BLaER1 treated with 17β-estradiol and CSF1 and Interleukin-3, amounts not matched to agents 10 nM and 100 nM (cell line): Measurements from ENCODE around the gene ATP13A4.

ENCODE experiments used
- H3K27ac ChIP-seq, 11 experiments: shearing (Covaris generic); formaldehyde crosslinking; 2 replicates each; pipeline ENCODE4 v1.8.1; 2022
- H3K27me3 ChIP-seq, 11 experiments: shearing (Covaris generic); formaldehyde crosslinking; 2 replicates each; pipeline ENCODE4 v1.8.1; 2022
- H3K36me3 ChIP-seq, 11 experiments: shearing (Covaris generic); formaldehyde crosslinking; 2 replicates each; pipeline ENCODE4 v1.8.1; 2022
- H3K4me1 ChIP-seq, 10 experiments: shearing (Covaris generic); formaldehyde crosslinking; 2 replicates each; pipeline ENCODE4 v1.8.1; 2022
- H3K4me2 ChIP-seq, 11 experiments: shearing (Covaris generic); formaldehyde crosslinking; 2 replicates each; pipeline ENCODE4 v1.8.1; 2022
- H3K4me3 ChIP-seq, 10 experiments: shearing (Covaris generic); formaldehyde crosslinking; 2 replicates each; pipeline ENCODE4 v1.8.1; 2022
- H3K9ac ChIP-seq, 11 experiments: shearing (Covaris generic); formaldehyde crosslinking; 2 replicates each; pipeline ENCODE4 v1.8.1; 2022
- H3K9me3 ChIP-seq, 11 experiments: shearing (Covaris generic); formaldehyde crosslinking; replicated peaks in 1 of 11; 2 replicates each; pipeline ENCODE4 v1.8.1; 2022
- H4K20me1 ChIP-seq, 11 experiments: shearing (Covaris generic); formaldehyde crosslinking; 2 replicates each; pipeline ENCODE4 v1.8.1; 2022
- Cebpa-rat ChIP-seq, 11 experiments: shearing (Covaris generic); IDR thresholded peaks; 2 replicates each; pipeline ENCODE4 v1.8.1; 2022

The ATP13A4 gene

DNA sequence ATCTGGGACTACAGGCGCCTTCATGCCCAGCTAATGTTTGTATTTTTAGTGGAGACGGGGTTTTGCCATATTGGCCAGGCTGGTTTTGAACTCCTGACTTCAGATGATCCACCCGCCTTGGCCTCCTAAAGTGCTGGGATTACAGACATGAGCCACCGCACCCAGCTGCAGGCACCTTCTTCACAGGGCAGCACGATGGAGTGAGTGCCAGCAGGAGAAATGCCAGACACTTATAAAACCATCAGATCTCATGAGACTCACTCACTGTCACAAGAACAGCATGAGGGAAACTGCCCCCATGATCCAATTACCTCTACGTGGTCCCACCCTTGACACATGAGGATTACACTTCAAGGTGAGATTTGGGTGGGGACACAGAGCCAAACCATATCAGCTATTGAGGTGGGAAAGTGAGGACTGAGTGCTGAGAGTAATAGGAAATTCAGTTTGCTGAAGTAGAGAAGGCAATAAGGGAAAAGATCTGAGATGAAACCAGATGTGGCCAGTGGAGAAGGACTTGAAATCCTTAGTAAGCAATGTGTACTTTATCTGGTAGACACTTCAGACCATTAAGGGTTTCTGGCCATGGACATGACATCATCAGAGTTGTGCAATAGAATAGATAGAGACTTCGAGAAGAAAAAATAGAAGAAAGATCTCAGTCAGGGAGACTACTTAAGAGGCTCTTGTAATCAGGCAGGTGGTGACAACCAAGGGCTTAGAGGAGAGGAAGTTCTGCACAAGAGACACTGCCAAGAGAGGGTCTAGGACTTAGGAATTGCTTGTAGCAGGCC lies 158.0 kb downstream of the ATP13A4 start:
- Histone ChIP-seq H3K4me3 (no peak overlapping the region), H3K36me3 (no peaks in the 10 kb centered on the region), H3K4me1 (no peaks in the 10 kb centered on the region), H3K27me3 (no peaks in the 10 kb centered on the region), H3K27ac (no peak overlapping the region), H3K9me3 (no peaks in the 10 kb centered on the region), H4K20me1 (no peaks in the 10 kb centered on the region), H3K9ac (no peak overlapping the region), H3K4me2 (no peak overlapping the region)
- TF ChIP-seq Cebpa-rat (IDR thresholded peaks at IDR 0.05), result 0 out of 22 replicates have a peak, but pooled peaks of 1 of the 11 experiments have one; percentile 20

DNA sequence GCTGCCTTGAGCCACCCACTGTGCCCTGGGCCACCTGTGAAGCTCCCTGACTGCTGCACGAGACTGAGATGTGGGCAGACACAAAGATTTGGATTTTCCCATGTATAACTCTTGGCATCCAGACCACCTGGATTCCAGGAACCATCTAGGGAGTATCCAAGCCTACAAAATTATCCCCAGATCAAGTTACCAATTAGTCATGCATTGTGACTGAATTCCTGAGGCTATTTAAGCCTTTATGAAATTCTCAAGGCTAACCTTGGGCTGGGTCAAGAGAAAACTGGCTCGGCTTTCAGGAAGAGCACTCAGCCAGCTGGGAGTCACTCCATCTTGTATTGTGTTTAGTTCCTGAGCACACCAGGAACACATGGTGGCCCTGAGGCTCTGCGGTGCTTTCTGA lies 162.8 kb downstream of the ATP13A4 start:
- TF ChIP-seq Cebpa-rat (IDR thresholded peaks at IDR 0.05), result no peak
- no peaks in the 10 kb centered on the region for H3K27me3 ChIP-seq
- no peak overlapping the region for H3K4me2 ChIP-seq
- no peaks in the 10 kb centered on the region for H3K4me1 ChIP-seq
- no peaks in the 10 kb centered on the region for H3K36me3 ChIP-seq
- no peak overlapping the region for H3K4me3 ChIP-seq
- no peaks in the 10 kb centered on the region for H4K20me1 ChIP-seq
- no peaks in the 10 kb centered on the region for H3K9me3 ChIP-seq
- H3K27ac ChIP-seq, result no peak overlapping the region
- no peak overlapping the region for H3K9ac ChIP-seq

- Histone ChIP-seq H3K4me3 (no peak overlapping the region), H3K36me3 (no peaks in the 10 kb centered on the region), H3K9ac (no peak overlapping the region), H3K4me1 (no peaks in the 10 kb centered on the region), H4K20me1 (no peaks in the 10 kb centered on the region), H3K4me2 (no peak overlapping the region), H3K27ac (no peak overlapping the region), H3K9me3 (no peaks in the 10 kb centered on the region), H3K27me3 (no peaks in the 10 kb centered on the region)
- TF ChIP-seq Cebpa-rat (IDR thresholded peaks at IDR 0.05), result no peak
Measured at GRCh38 chr3:193389335-193389734, 165.4 kb downstream of the ATP13A4 start.

- Histone ChIP-seq H3K4me1 (no peaks in the 10 kb centered on the region), H3K9me3 (no peaks in the 10 kb centered on the region)
Measured at GRCh38 chr3:193388361-193388760, 166.3 kb downstream of the ATP13A4 start.

DNA sequence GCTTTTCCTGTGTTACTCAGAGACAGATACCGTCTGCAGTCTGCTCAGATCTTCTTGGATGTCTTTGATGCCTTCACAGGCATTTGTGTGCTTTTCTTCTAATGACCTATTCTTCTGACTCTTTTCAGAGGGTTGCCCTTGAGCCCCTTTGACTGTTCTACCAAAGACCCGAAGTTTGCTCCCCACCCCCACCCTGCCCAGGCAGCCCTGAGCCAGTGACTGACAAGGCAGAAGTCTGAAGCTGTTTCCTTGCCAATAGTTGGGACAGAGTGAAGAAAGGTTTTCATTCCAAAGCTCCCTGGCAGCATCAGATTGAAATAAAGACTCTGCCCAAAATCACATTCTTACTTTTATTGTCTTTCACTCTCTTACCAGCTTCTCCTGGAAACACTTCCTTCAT lies 167.1 kb downstream of the ATP13A4 start:
- no peaks in the 10 kb centered on the region for H3K4me1 ChIP-seq
- H3K4me2 ChIP-seq, result no peak overlapping the region
- H3K4me3 ChIP-seq, result no peak overlapping the region
- no peak for TF ChIP-seq Cebpa-rat (IDR thresholded peaks at IDR 0.05)
- H4K20me1 ChIP-seq, result no peaks in the 10 kb centered on the region
- no peak overlapping the region for H3K9ac ChIP-seq
- H3K27me3 ChIP-seq, result no peaks in the 10 kb centered on the region
- H3K27ac ChIP-seq, result no peak overlapping the region
- no peaks in the 10 kb centered on the region for H3K9me3 ChIP-seq
- H3K36me3 ChIP-seq, result no peaks in the 10 kb centered on the region

More at GRCh38 chr3:193388361-193388760, 166.3 kb downstream of the ATP13A4 start:
- H3K9ac ChIP-seq, result no peak overlapping the region
- H3K27me3 ChIP-seq, result no peaks in the 10 kb centered on the region
- H4K20me1 ChIP-seq, result no peaks in the 10 kb centered on the region
- no peaks in the 10 kb centered on the region for H3K36me3 ChIP-seq
- no peak overlapping the region for H3K4me2 ChIP-seq
- no peak overlapping the region for H3K4me3 ChIP-seq
- no peak overlapping the region for H3K27ac ChIP-seq
- TF ChIP-seq Cebpa-rat (IDR thresholded peaks at IDR 0.05), result no peak

DNA sequence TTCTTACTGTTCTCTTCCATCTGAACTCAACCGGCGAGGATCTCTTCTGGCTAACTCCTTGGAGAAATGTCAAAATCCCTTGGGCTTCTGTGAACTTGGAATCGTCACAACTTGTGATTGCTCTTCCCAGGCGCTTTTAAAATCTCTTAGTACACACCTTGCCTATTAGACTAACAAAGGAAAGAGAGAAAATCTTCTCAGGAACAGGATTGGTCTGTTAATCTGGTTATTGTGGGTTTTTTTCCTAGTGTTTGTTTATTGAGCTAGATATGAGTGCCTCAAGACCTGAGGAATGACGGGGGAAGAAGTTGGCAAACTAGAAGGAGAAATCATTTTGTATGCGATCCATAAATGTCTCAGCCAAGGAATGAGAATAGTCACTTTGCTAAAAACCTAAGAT lies 176.0 kb downstream of the ATP13A4 start, which contains the start of gene ATP13A5:
Gene ATP13A5, minus strand, starts transcription at position 48 of the 400 bp plus-strand sequence. Its CDS starts 28 bp downstream, at position 20.
- H3K4me2 ChIP-seq, result no peak within 1 kb of the TSS
- no peak for TF ChIP-seq Cebpa-rat (IDR thresholded peaks at IDR 0.05)
- H3K36me3 ChIP-seq, result no peaks in the 10 kb centered on the region
- no peaks in the 10 kb centered on the region for H3K27me3 ChIP-seq
- H3K4me3 ChIP-seq, result no peak within 1 kb of the TSS
- no peak within 1 kb of the TSS for H3K27ac ChIP-seq
- no peaks in the 10 kb centered on the region for H3K9me3 ChIP-seq
- H3K4me1 ChIP-seq, result no peaks in the 10 kb centered on the region
- no peak within 1 kb of the TSS for H3K9ac ChIP-seq
- H4K20me1 ChIP-seq, result no peaks in the 10 kb centered on the region

GRCh38 chr3:193377591-193377990 lies 177.1 kb downstream of the ATP13A4 start:
- Histone ChIP-seq H3K36me3 (no peaks in the 10 kb centered on the region), H3K9ac (no peak overlapping the region), H3K9me3 (no peaks in the 10 kb centered on the region), H3K4me2 (no peak overlapping the region), H3K4me3 (no peak overlapping the region), H3K27ac (no peak overlapping the region), H3K27me3 (no peaks in the 10 kb centered on the region), H3K4me1 (no peaks in the 10 kb centered on the region), H4K20me1 (no peaks in the 10 kb centered on the region)
- TF ChIP-seq Cebpa-rat (IDR thresholded peaks at IDR 0.05), result no peak

DNA sequence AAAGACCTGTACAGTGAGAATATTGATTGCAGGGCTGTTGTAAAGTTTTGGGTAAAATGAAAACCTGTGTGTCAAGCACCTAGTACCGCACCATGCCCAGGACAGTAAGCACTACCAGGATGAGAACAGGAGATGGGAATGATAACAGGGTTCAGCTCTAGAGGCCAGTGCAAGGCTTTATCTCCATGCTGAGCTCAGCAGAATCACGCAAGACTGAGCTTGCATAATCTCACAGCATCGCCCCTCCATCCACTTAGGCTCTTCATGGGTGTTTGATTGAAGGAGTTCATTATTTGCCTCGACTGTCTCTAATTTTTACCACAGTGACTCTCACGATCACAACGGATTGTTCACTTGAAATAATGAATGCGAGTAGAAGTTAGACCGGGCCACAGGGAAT lies 179.1 kb downstream of the ATP13A4 start:
- Histone ChIP-seq H3K4me2 (no peak overlapping the region), H3K9me3 (no peaks in the 10 kb centered on the region), H3K9ac (no peak overlapping the region), H3K4me3 (no peak overlapping the region), H3K27ac (no peak overlapping the region), H4K20me1 (no peaks in the 10 kb centered on the region), H3K4me1 (no peaks in the 10 kb centered on the region), H3K27me3 (no peaks in the 10 kb centered on the region), H3K36me3 (no peaks in the 10 kb centered on the region)
- no peak for TF ChIP-seq Cebpa-rat (IDR thresholded peaks at IDR 0.05)

DNA sequence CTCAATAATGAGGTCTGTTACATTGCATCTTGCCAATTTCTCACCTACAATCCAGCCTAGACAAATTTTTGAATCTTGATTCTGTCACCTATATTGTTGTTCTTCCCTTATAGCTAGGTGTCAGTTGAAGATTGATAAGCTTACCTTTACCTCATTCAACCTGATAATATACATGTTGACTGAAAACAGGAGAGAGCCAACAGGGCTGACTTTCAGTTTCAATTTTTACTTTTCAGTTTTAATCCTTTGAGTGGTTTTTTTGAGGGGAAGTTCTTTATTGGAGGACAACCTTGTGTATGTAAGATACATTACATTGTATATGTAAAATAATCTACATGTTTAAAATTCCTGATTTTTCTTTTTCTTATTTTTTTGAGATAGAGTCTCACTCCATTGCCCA lies 181.9 kb downstream of the ATP13A4 start:
- Histone ChIP-seq H3K36me3 (no peaks in the 10 kb centered on the region), H3K9me3 (no peaks in the 10 kb centered on the region), H3K4me3 (no peak overlapping the region), H3K9ac (no peak overlapping the region), H3K27ac (no peak overlapping the region), H3K4me1 (no peaks in the 10 kb centered on the region), H3K27me3 (no peaks in the 10 kb centered on the region), H4K20me1 (no peaks in the 10 kb centered on the region), H3K4me2 (no peak overlapping the region)
- no peak for TF ChIP-seq Cebpa-rat (IDR thresholded peaks at IDR 0.05)

DNA sequence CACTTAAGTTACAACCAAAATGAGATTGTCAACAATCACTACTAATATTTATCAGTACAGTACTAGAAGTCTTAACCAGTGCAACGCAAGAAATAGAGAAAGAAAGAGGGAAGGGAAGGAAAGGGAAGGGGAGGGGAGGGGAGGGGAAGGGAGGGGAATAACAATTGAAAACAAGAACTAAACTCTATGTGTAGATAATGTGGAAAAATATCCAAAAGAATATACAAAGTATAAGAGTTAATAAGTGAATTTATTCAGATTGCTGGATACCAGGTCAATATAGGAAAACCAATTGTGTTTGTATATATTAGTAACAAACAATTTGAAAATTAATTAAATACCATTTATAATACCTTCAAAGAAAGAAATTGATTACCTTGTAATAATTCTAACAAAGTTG lies 186.8 kb downstream of the ATP13A4 start:
- H3K4me3 ChIP-seq, result no peak overlapping the region
- H4K20me1 ChIP-seq, result no peaks in the 10 kb centered on the region
- no peaks in the 10 kb centered on the region for H3K36me3 ChIP-seq
- H3K4me1 ChIP-seq, result no peaks in the 10 kb centered on the region
- no peak for TF ChIP-seq Cebpa-rat (IDR thresholded peaks at IDR 0.05)
- H3K27me3 ChIP-seq, result no peaks in the 10 kb centered on the region
- no peak overlapping the region for H3K9ac ChIP-seq
- H3K27ac ChIP-seq, result no peak overlapping the region
- H3K4me2 ChIP-seq, result no peak overlapping the region
- no peaks in the 10 kb centered on the region for H3K9me3 ChIP-seq
